K562 (cell line): Measurements from ENCODE around the gene FAM177B. TPM values are rescaled to one million over a fixed set of nuclear protein-coding genes. Genes with fewer than 3 reads are reported as not detected.

Experiments used
- CEBPB ChIP-seq: fragments of 450-650 bp; IDR thresholded peaks from 2 replicates; pipeline ENCODE4 v1.6.1; 2016; ENCODE audit warnings: missing genetic modification characterization, missing compliant biosample characterization
- DACH1 ChIP-seq: fragments of 450-650 bp; IDR thresholded peaks from 2 replicates; pipeline ENCODE4 v1.6.1; 2018; ENCODE audit not compliant: partially characterized antibody
- DDX20 ChIP-seq: fragments of 450-650 bp; IDR thresholded peaks from 2 replicates; pipeline ENCODE4 v1.6.1; 2016; ENCODE audit warnings: missing genetic modification characterization, low read depth, mild to moderate bottlenecking, missing compliant biosample characterization, moderate library complexity
- ELF2 ChIP-seq: fragments of 250-450 bp; sonication (Bioruptor Pico); IDR thresholded peaks from 2 replicates; pipeline ENCODE4 v1.5.0; 2021; ENCODE audit warnings: mild to moderate bottlenecking
- FOSL1 ChIP-seq: fragments of 200-800 bp; sonication (Bioruptor generic); conservative IDR thresholded peaks from 2 replicates; pipeline ENCODE4 v1.6.1; 2016; ENCODE audit warnings: missing genetic modification characterization, missing compliant biosample characterization
- ILF3 ChIP-seq: fragments of 450-650 bp; IDR thresholded peaks from 2 replicates; pipeline ENCODE4 v1.6.1; 2018; ENCODE audit warnings: antibody characterized with exemption, mild to moderate bottlenecking, moderate library complexity, borderline replicate concordance
- MAFG ChIP-seq: fragments of 450-650 bp; conservative IDR thresholded peaks from 2 replicates; pipeline ENCODE4 v1.6.1; 2016; ENCODE audit warnings: missing genetic modification characterization, missing compliant biosample characterization
- MYC ChIP-seq, 2 experiments: fragments of 250-450 bp in 1 of 2; sonication (Bioruptor Pico) in 1 of 2; IDR thresholded peaks; 2 replicates each; pipeline versions ENCODE4 v1.5.1 to v1.6.1; 2012 to 2021; ENCODE audit warnings: low read depth in 2 of 2, borderline replicate concordance in 1 of 2, improper control_type of control experiment in 1 of 2, low read length in 1 of 2, mild to moderate bottlenecking in 1 of 2, moderate library complexity in 1 of 2
- POLR2G ChIP-seq: fragments of 200-400 bp; formaldehyde crosslinking; IDR thresholded peaks from 2 replicates; pipeline ENCODE4 v1.6.1; 2017; ENCODE audit warnings: low read depth, mild to moderate bottlenecking, antibody characterized with exemption, low read length, moderate library complexity
- PURB ChIP-seq: sonication (generic); formaldehyde crosslinking; IDR thresholded peaks from 2 replicates; pipeline ENCODE4 v1.9.0; 2021; ENCODE audit warnings: low read depth, mild to moderate bottlenecking, missing genetic modification reagents
- ZNF551 ChIP-seq: fragments of 250-450 bp; sonication (Bioruptor Pico); IDR thresholded peaks from 2 replicates; pipeline ENCODE4 v1.5.0; 2021; ENCODE audit warnings: mild to moderate bottlenecking, moderate library complexity
- polyA plus RNA-seq, 8 experiments: library from polyadenylated mRNA; depleted of rRNA in 4 of 8; stranded (reverse) in 5 of 8; unstranded in 3 of 8; fragments of >200 nt; fragmentation: Nextera tagmentation in 2 of 8; fragmentation: Illumina TruSeq in 1 of 8; extraction: Ambion mirVana in 2 of 8; extraction: Trizol in 1 of 8; gene quantifications; 2 replicates each; pipeline versions ENCODE4 v1.2.1 to v1.2.3, GENCODE V29; 2011 to 2014; ENCODE audit warnings: inconsistent platforms in 1 of 8, missing spikeins in 1 of 8
- total RNA-seq, 7 experiments: library from RNA; depleted of rRNA in 6 of 7; stranded (reverse); fragments of >200 nt in 6 of 7; fragmentation: Illumina TruSeq in 2 of 7; extraction: Trizol in 2 of 7; gene quantifications; 2 replicates each; pipeline versions ENCODE4 v1.2.1 to v1.2.3, GENCODE V29; 2011 to 2021; ENCODE audit warnings: low replicate concordance in 1 of 7
- TF ChIP-seq, protein P1 (sequence below): fragments of 450-650 bp; IDR thresholded peaks from 2 replicates; pipeline ENCODE4 v1.6.1; 2014; ENCODE audit warnings: low read depth, mild to moderate bottlenecking, moderate library complexity, borderline replicate concordance
- TF ChIP-seq, protein P2 (sequence below): IDR thresholded peaks from 2 replicates; pipeline ENCODE4 v1.6.1; 2016; ENCODE audit warnings: missing genetic modification characterization, missing compliant biosample characterization
- TF ChIP-seq, protein P3 (sequence below): fragments of 450-650 bp; IDR thresholded peaks from 2 replicates; pipeline ENCODE4 v1.7.1; 2018; ENCODE audit warnings: mild to moderate bottlenecking, low read depth; ENCODE audit not compliant: partially characterized antibody
- TF ChIP-seq, protein P4 (sequence below): fragments of 250-450 bp; sonication (Bioruptor Pico); IDR thresholded peaks from 2 replicates; pipeline ENCODE4 v1.4.0; 2020; ENCODE audit warnings: mild to moderate bottlenecking, moderate library complexity
- TF ChIP-seq, protein P5 (sequence below), 2 experiments: fragments of 450-650 bp; conservative IDR thresholded peaks; 2 replicates each; pipeline ENCODE4 v1.6.1; 2017; ENCODE audit warnings: mild to moderate bottlenecking in 2 of 2, moderate library complexity in 2 of 2

The FAM177B gene
- total and polyA plus RNA-seq, 9 of the 15 experiments (the other 6 are each of a cell fraction or from before 2014, with no cell fraction given) = not detected

DNA sequence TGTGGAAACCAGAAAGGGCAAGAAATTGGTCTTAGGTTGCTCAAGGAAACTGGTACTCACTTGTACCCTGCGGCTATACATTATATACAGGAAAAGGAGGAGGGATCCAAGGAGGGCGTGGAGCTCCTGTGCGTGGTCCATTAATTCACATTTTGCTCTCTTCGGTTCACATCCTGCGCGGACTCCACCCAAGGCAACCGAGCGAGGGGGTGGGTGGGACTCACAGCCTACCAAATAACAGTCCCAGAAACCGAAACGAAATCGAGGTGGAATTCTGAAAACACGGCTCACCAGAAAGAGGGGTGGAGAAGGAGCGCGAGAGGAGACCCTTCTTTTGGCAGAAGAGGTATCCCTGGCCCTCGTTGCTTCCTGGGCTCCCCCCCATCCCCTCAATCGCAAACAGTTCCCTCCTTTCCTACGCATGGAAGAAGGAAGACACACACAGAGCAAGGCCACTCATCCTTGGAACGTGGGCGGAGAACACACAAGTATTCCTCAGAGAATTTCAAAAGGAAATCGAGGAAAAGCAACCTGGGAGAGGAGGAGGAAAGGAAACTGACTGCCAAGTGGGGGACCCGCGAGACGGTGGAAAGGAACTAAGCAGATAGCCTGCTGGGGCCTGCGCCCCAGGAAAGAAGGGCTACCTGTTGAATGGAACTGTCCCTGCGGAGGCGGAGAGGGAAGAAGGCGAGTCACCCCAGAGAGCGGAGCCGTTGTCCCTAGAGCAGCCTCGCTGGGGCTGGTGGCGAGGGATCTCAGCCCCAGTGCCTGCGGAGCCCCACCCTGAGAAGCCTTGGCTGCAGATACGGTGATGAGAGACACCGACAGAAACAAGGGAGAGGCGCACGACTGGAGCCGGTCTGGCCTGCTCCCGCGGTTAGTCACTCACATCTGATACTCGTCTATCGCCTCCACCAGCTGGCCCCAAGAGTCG lies 25.4 kb upstream of the FAM177B start (continued):
- TF ChIP-seq, protein P1, sequence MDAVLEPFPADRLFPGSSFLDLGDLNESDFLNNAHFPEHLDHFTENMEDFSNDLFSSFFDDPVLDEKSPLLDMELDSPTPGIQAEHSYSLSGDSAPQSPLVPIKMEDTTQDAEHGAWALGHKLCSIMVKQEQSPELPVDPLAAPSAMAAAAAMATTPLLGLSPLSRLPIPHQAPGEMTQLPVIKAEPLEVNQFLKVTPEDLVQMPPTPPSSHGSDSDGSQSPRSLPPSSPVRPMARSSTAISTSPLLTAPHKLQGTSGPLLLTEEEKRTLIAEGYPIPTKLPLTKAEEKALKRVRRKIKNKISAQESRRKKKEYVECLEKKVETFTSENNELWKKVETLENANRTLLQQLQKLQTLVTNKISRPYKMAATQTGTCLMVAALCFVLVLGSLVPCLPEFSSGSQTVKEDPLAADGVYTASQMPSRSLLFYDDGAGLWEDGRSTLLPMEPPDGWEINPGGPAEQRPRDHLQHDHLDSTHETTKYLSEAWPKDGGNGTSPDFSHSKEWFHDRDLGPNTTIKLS = peak; percentile 29; the same call in 1 of the 2 replicates
- peak; percentile 74 for TF ChIP-seq FOSL1 (tag)
- TF ChIP-seq, protein P2, sequence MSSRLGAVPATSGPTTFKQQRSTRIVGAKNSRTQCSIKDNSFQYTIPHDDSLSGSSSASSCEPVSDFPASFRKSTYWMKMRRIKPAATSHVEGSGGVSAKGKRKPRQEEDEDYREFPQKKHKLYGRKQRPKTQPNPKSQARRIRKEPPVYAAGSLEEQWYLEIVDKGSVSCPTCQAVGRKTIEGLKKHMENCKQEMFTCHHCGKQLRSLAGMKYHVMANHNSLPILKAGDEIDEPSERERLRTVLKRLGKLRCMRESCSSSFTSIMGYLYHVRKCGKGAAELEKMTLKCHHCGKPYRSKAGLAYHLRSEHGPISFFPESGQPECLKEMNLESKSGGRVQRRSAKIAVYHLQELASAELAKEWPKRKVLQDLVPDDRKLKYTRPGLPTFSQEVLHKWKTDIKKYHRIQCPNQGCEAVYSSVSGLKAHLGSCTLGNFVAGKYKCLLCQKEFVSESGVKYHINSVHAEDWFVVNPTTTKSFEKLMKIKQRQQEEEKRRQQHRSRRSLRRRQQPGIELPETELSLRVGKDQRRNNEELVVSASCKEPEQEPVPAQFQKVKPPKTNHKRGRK = peak; percentile 32; the same call in 1 of the 2 replicates
- TF ChIP-seq CEBPB (tag) = no peak
- TF ChIP-seq DACH1 = peak; percentile 73
- no peak for TF ChIP-seq POLR2G
- TF ChIP-seq ZNF551 (CRISPR knock-in tag) = no peak
- TF ChIP-seq PURB (CRISPR knock-in tag) = no peak
- TF ChIP-seq, protein P3, sequence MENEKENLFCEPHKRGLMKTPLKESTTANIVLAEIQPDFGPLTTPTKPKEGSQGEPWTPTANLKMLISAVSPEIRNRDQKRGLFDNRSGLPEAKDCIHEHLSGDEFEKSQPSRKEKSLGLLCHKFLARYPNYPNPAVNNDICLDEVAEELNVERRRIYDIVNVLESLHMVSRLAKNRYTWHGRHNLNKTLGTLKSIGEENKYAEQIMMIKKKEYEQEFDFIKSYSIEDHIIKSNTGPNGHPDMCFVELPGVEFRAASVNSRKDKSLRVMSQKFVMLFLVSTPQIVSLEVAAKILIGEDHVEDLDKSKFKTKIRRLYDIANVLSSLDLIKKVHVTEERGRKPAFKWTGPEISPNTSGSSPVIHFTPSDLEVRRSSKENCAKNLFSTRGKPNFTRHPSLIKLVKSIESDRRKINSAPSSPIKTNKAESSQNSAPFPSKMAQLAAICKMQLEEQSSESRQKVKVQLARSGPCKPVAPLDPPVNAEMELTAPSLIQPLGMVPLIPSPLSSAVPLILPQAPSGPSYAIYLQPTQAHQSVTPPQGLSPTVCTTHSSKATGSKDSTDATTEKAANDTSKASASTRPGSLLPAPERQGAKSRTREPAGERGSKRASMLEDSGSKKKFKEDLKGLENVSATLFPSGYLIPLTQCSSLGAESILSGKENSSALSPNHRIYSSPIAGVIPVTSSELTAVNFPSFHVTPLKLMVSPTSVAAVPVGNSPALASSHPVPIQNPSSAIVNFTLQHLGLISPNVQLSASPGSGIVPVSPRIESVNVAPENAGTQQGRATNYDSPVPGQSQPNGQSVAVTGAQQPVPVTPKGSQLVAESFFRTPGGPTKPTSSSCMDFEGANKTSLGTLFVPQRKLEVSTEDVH = no peak
- no peak for TF ChIP-seq DDX20 (tag)
- peak; percentile 8; the same call in 1 of the 2 replicates for TF ChIP-seq MYC (IDR thresholded peaks at IDR 0.05; ENCODE audit: low read depth, low read length)
- no peak for TF ChIP-seq MYC (CRISPR knock-in tag; IDR thresholded peaks at IDR 0.05; ENCODE audit: borderline replicate concordance, low read depth)
- TF ChIP-seq, protein P4, sequence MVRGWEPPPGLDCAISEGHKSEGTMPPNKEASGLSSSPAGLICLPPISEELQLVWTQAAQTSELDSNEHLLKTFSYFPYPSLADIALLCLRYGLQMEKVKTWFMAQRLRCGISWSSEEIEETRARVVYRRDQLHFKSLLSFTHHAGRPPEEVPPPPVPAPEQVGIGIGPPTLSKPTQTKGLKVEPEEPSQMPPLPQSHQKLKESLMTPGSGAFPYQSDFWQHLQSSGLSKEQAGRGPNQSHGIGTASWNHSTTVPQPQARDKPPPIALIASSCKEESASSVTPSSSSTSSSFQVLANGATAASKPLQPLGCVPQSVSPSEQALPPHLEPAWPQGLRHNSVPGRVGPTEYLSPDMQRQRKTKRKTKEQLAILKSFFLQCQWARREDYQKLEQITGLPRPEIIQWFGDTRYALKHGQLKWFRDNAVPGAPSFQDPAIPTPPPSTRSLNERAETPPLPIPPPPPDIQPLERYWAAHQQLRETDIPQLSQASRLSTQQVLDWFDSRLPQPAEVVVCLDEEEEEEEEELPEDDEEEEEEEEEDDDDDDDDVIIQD = no peak
- TF ChIP-seq MAFG (tag) = no peak
- TF ChIP-seq, protein P5, sequence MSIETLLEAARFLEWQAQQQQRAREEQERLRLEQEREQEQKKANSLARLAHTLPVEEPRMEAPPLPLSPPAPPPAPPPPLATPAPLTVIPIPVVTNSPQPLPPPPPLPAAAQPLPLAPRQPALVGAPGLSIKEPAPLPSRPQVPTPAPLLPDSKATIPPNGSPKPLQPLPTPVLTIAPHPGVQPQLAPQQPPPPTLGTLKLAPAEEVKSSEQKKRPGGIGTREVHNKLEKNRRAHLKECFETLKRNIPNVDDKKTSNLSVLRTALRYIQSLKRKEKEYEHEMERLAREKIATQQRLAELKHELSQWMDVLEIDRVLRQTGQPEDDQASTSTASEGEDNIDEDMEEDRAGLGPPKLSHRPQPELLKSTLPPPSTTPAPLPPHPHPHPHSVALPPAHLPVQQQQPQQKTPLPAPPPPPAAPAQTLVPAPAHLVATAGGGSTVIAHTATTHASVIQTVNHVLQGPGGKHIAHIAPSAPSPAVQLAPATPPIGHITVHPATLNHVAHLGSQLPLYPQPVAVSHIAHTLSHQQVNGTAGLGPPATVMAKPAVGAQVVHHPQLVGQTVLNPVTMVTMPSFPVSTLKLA (conservative IDR thresholded peaks at IDR 0.05) = no peak
- TF ChIP-seq ELF2 (CRISPR knock-in tag) = no peak
- no peak for TF ChIP-seq ILF3
